Colonic mucosa (tissue), 4 donors: ENCODE data around the gene RNF187. TPM values are rescaled to one million over a fixed set of nuclear protein-coding genes. Genes with fewer than 3 reads are reported as not detected.

Experiments used
- DNase-seq: peaks from one replicate; pipeline ENCODE4 v3.0.0-alpha.2; 2020
- H3K27ac ChIP-seq: fragments of 200-600 bp; one replicate; pipeline ENCODE4 v1.8.0; 2021
- H3K27me3 ChIP-seq: fragments of 200-600 bp; one replicate; pipeline ENCODE4 v1.8.0; 2021
- H3K36me3 ChIP-seq: fragments of 200-600 bp; one replicate; pipeline ENCODE4 v1.8.0; 2021
- H3K4me1 ChIP-seq: fragments of 200-600 bp; one replicate; pipeline ENCODE4 v1.8.0; 2021; ENCODE audit warnings: mild to moderate bottlenecking
- H3K4me3 ChIP-seq: fragments of 200-600 bp; one replicate; pipeline ENCODE4 v1.8.0; 2021
- H3K9ac ChIP-seq, 2 donors: one replicate each; pipeline ENCODE4 v1.7.0; 2013; ENCODE audit warnings: control low read depth in 2 of 2, low read depth in 2 of 2, low read length in 2 of 2
- H3K9me3 ChIP-seq: fragments of 200-600 bp; one replicate; pipeline ENCODE4 v1.8.0; 2021
- intact Hi-C: fragments of 100-400 bp; cut with DNase I; formaldehyde crosslinking; loops from one replicate; pipeline ENCODE4 v1.14.1; 2022
- total RNA-seq, 2 donors: library from RNA; stranded (reverse); fragmentation: NEBNext Ultra II Directional in 1 of 2; extraction: Animal tissue kit (Norgen Biotek cat#: 25700) in 1 of 2; gene quantifications; one replicate each; pipeline ENCODE4 v1.2.1, GENCODE V29; 2021
- TF ChIP-seq, protein P1 (sequence below): fragments of 200-600 bp; IDR thresholded peaks from one replicate; pipeline ENCODE4 v1.8.0; 2022; ENCODE audit warnings: antibody characterized with exemption, mild to moderate bottlenecking
- donor health status: healthy.
- donor health status: DM: no; HTN: no; CAD: no.
- donor health status: DM: no; HTN: no; CAD: no.

RNF187 gene
- total RNA-seq, 2 donors from 2014 or later: 84.5 to 97.5 TPM

DNA sequence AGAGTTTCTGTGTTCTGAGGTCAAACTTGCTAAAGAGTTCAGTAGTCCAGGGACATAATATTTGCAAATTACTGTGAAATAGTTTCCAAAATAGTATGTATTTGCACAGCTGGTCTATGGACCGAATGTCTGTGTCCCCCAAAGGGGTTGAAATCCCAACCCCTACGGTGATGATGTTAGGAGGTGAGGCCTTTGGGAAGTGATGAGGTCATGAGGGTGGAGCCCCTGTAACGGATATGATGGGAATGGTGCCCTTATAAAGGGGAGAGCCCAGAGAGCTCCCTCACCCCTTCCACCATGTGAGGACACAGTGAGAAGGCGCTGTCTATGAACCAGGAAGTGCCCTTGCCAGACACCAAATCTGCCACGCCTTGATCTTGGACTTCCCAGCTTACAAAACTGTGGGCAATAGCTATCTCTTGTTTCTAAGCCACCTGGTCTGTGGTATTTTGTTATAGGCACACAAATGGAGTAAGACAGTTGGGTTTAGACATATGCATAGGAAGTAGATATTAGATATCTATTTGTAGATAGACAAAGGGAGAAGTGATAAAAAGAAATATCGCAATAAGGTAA is 21.7 kb downstream of the RNF187 start:
- DNase-seq: no peak
- H3K36me3 ChIP-seq: no peaks in the 10 kb centered on the region

GRCh38 chr1:228510101-228510802 is 23.1 kb downstream of the RNF187 start:
- intact Hi-C loops: no loop called here
- TF ChIP-seq, protein P1, sequence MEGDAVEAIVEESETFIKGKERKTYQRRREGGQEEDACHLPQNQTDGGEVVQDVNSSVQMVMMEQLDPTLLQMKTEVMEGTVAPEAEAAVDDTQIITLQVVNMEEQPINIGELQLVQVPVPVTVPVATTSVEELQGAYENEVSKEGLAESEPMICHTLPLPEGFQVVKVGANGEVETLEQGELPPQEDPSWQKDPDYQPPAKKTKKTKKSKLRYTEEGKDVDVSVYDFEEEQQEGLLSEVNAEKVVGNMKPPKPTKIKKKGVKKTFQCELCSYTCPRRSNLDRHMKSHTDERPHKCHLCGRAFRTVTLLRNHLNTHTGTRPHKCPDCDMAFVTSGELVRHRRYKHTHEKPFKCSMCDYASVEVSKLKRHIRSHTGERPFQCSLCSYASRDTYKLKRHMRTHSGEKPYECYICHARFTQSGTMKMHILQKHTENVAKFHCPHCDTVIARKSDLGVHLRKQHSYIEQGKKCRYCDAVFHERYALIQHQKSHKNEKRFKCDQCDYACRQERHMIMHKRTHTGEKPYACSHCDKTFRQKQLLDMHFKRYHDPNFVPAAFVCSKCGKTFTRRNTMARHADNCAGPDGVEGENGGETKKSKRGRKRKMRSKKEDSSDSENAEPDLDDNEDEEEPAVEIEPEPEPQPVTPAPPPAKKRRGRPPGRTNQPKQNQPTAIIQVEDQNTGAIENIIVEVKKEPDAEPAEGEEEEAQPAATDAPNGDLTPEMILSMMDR: no peak
- Histone ChIP-seq H3K36me3 (no peaks in the 10 kb centered on the region), H3K4me1 (no peaks in the 10 kb centered on the region), H3K27ac (no peak overlapping the region), H3K9ac (no peak overlapping the region), H3K4me3 (no peak overlapping the region), H3K9me3 (no peaks in the 10 kb centered on the region), H3K27me3 (no peaks in the 10 kb centered on the region)
- DNase-seq: no peak

More for the DNA sequence above, 21.7 kb downstream of the RNF187 start:
- Histone ChIP-seq H3K4me1 (no peaks in the 10 kb centered on the region), H3K9ac (no peak overlapping the region), H3K27me3 (no peaks in the 10 kb centered on the region), H3K4me3 (no peak overlapping the region), H3K9me3 (no peaks in the 10 kb centered on the region), H3K27ac (no peak overlapping the region)
- intact Hi-C loops: loop anchor here (10.0 kb wide), 1 partner anchor 294 kb away; no protein-coding TSS in a partner anchor
- TF ChIP-seq, protein P1: no peak

- no peaks in the 10 kb centered on the region for H3K4me1 ChIP-seq
- H3K27me3 ChIP-seq: no peaks in the 10 kb centered on the region
- H3K9me3 ChIP-seq: no peaks in the 10 kb centered on the region
Measured at GRCh38 chr1:228510803-228511413, 23.7 kb downstream of the RNF187 start.

GRCh38 chr1:228511546-228512445 is 24.6 kb downstream of the RNF187 start:
- TF ChIP-seq, protein P1: no peak
- Histone ChIP-seq H3K27ac (no peak overlapping the region), H3K36me3 (no peaks in the 10 kb centered on the region), H3K9me3 (no peaks in the 10 kb centered on the region), H3K4me1 (no peaks in the 10 kb centered on the region), H3K27me3 (peaks cover 7% of the 10 kb centered on the region), H3K9ac (no peak overlapping the region), H3K4me3 (no peak overlapping the region)
- intact Hi-C loops: no loop called here
- DNase-seq: no peak

More at GRCh38 chr1:228510803-228511413, 23.7 kb downstream of the RNF187 start:
- Histone ChIP-seq H3K27ac (no peak overlapping the region), H3K36me3 (no peaks in the 10 kb centered on the region), H3K9ac (no peak overlapping the region), H3K4me3 (no peak overlapping the region)
- intact Hi-C loops: no loop called here
- no peak for DNase-seq
- TF ChIP-seq, protein P1: no peak

GRCh38 chr1:228512781-228513198 is 25.6 kb downstream of the RNF187 start:
- Histone ChIP-seq H3K36me3 (no peaks in the 10 kb centered on the region), H3K27ac (no peak overlapping the region), H3K4me1 (no peaks in the 10 kb centered on the region), H3K9ac (no peak overlapping the region), H3K27me3 (peaks cover 7% of the 10 kb centered on the region), H3K4me3 (no peak overlapping the region), H3K9me3 (no peaks in the 10 kb centered on the region)
- intact Hi-C loops: no loop called here
- no peak for DNase-seq
- TF ChIP-seq, protein P1: no peak
